ENCODE results near the gene CTNS. TPM values are rescaled to one million over a fixed set of nuclear protein-coding genes. Genes with fewer than 3 reads are reported as not detected.

Gene CTNS
- total RNA-seq, 1 experiment from 2014 or later: 7.1 TPM

DNA sequence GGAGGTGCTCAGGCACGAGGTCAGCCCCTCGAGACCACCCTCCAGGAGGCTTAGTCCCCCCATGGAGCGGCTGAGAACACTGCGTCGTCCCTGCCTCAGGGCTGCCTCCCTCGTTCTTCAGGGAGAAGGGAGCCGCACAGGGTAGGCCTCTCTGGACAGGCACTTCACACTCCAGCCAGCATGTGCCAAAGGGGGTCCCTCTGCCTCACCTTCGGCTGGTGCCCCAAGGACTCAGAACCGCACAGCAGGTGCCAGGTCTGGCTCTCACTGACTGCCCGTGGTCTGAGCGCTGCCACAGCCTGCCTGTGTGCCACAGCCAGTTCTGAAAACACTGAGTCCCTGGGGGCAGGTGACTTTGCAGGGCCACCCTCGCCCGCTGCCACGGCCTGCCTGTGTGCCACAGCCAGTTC is 52.3 kb downstream of the CTNS start:
- H3K9me3 Mint-ChIP-seq (ENCODE audit: unreplicated experiment): no peaks in the 10 kb centered on the region
- H3K4me1 Mint-ChIP-seq (ENCODE audit: insufficient read depth, unreplicated experiment): no peaks in the 10 kb centered on the region
- H3K36me3 Mint-ChIP-seq (ENCODE audit: insufficient read depth, unreplicated experiment): no peaks in the 10 kb centered on the region
- TF ChIP-seq, protein P1, sequence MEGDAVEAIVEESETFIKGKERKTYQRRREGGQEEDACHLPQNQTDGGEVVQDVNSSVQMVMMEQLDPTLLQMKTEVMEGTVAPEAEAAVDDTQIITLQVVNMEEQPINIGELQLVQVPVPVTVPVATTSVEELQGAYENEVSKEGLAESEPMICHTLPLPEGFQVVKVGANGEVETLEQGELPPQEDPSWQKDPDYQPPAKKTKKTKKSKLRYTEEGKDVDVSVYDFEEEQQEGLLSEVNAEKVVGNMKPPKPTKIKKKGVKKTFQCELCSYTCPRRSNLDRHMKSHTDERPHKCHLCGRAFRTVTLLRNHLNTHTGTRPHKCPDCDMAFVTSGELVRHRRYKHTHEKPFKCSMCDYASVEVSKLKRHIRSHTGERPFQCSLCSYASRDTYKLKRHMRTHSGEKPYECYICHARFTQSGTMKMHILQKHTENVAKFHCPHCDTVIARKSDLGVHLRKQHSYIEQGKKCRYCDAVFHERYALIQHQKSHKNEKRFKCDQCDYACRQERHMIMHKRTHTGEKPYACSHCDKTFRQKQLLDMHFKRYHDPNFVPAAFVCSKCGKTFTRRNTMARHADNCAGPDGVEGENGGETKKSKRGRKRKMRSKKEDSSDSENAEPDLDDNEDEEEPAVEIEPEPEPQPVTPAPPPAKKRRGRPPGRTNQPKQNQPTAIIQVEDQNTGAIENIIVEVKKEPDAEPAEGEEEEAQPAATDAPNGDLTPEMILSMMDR (IDR thresholded peaks at IDR 0.05; ENCODE audit: unreplicated experiment): no peak
- POLR2A ChIA-PET: no interaction called here
- H3K27ac Mint-ChIP-seq (ENCODE audit: low read depth, unreplicated experiment): no peak overlapping the region
- no peaks in the 10 kb centered on the region for H3K27me3 Mint-ChIP-seq (ENCODE audit: insufficient read depth, unreplicated experiment)
- intact Hi-C loops (cut with micrococcal nuclease): no loop called here
- BruUV-seq (replicated peaks): no TSS peak
- CTCF ChIA-PET: no interaction called here
- H3K4me3 Mint-ChIP-seq (ENCODE audit: unreplicated experiment): no peak overlapping the region
- no peak for DNase-seq (ENCODE audit: unreplicated experiment)

DNA sequence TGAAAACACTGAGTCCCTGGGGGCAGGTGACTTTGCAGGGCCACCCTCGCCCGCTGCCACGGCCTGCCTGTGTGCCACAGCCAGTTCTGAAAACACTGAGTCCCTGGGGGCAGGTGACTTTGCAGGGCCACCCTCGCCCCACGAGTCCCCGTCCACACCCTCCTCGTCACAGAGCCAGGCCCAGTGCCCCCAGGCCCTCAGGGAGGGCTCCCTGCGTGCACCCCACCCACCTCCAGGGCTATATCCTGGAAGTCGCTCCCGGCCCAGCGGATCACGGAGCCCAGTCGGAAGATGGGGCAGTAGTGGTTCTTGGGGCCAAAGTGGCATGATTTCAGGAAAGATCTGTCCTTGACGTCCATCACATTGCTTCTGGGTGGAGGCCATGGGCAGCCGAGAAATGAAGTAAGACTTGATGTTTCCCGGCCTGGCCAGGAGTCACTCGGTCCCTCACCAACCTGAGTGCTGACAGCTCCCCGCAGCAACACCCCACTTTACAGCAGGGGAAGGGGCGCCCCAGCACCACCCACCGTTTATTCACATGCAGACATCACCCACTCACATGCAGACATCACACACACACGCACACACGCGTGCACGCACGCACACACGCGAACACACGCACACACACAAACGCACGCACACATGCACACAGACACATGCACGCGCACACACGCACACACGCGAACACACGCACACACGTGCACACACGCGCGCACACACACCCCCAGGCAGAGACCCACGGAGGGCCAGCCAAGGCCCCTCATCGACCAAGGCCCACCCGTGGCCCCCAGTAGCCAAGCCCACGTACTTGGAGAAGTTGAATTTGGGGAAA is 52.9 kb downstream of the CTNS start:
- DNase-seq (ENCODE audit: unreplicated experiment): no peak
- H3K27ac Mint-ChIP-seq (ENCODE audit: low read depth, unreplicated experiment): no peak overlapping the region
- no TSS peak for BruUV-seq (replicated peaks)
- no peaks in the 10 kb centered on the region for H3K4me1 Mint-ChIP-seq (ENCODE audit: insufficient read depth, unreplicated experiment)
- POLR2A ChIA-PET: no interaction called here
- no peak overlapping the region for H3K4me3 Mint-ChIP-seq (ENCODE audit: unreplicated experiment)
- H3K36me3 Mint-ChIP-seq (ENCODE audit: insufficient read depth, unreplicated experiment): no peaks in the 10 kb centered on the region
- CTCF ChIA-PET: no interaction called here
- intact Hi-C loops (cut with micrococcal nuclease): no loop called here
- no peaks in the 10 kb centered on the region for H3K9me3 Mint-ChIP-seq (ENCODE audit: unreplicated experiment)
- H3K27me3 Mint-ChIP-seq (ENCODE audit: insufficient read depth, unreplicated experiment): no peaks in the 10 kb centered on the region
- TF ChIP-seq, protein P1 (IDR thresholded peaks at IDR 0.05; ENCODE audit: unreplicated experiment): no peak

- POLR2A ChIA-PET: no interaction called here
- intact Hi-C loops (cut with micrococcal nuclease): no loop called here
Measured at GRCh38 chr17:3690094-3690715, 53.6 kb downstream of the CTNS start.

DNA sequence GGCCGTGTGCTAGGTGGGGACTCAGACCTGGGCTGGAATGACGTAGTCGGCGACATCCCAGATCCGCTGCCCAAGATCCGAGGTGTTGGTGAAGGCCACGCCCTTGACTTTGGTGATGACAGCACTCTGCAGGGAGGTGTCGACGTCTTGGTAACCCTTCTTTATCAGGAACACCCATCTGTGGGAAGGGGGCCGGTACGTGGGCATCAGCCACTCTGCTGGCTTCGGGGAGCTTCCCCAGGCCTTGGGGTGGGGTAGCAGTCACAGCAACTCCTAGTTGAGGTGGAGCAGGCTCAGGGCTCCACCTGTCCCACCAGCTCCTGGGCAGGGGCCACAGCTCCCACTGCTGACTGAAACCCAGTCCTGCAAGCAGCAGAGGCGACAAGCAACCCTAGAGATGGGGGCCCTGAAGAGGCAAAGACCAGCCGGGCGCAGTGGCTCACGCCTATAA is 55.1 kb downstream of the CTNS start:
- intact Hi-C loops (cut with micrococcal nuclease): no loop called here
- ChIA-PET CTCF (interaction anchor here (0.6 to 1.2 kb wide), 3 partner anchors 9 to 30 kb away, joined by 3 to 7 read pairs (median 5); no protein-coding TSS in a partner anchor), POLR2A (interaction anchor here (0.7 kb wide), 1 partner anchor 11 kb away, joined by 5 read pairs; no protein-coding TSS in a partner anchor)
- DNase-seq (ENCODE audit: unreplicated experiment): no peak
- no peak overlapping the region for H3K27ac Mint-ChIP-seq (ENCODE audit: low read depth, unreplicated experiment)
- TF ChIP-seq, protein P1 (IDR thresholded peaks at IDR 0.05; ENCODE audit: unreplicated experiment): no peak
- H3K36me3 Mint-ChIP-seq (ENCODE audit: insufficient read depth, unreplicated experiment): no peaks in the 10 kb centered on the region
- no peaks in the 10 kb centered on the region for H3K4me1 Mint-ChIP-seq (ENCODE audit: insufficient read depth, unreplicated experiment)
- H3K27me3 Mint-ChIP-seq (ENCODE audit: insufficient read depth, unreplicated experiment): no peaks in the 10 kb centered on the region
- no peaks in the 10 kb centered on the region for H3K9me3 Mint-ChIP-seq (ENCODE audit: unreplicated experiment)
- no peak overlapping the region for H3K4me3 Mint-ChIP-seq (ENCODE audit: unreplicated experiment)
- BruUV-seq (replicated peaks): no TSS peak

More at GRCh38 chr17:3690094-3690715, 53.6 kb downstream of the CTNS start:
- no peaks in the 10 kb centered on the region for H3K27me3 Mint-ChIP-seq (ENCODE audit: insufficient read depth, unreplicated experiment)
- DNase-seq (ENCODE audit: unreplicated experiment): no peak
- H3K9me3 Mint-ChIP-seq (ENCODE audit: unreplicated experiment): no peaks in the 10 kb centered on the region
- no peak overlapping the region for H3K27ac Mint-ChIP-seq (ENCODE audit: low read depth, unreplicated experiment)
- no TSS peak for BruUV-seq (replicated peaks)
- H3K4me1 Mint-ChIP-seq (ENCODE audit: insufficient read depth, unreplicated experiment): no peaks in the 10 kb centered on the region
- CTCF ChIA-PET: no interaction called here
- H3K4me3 Mint-ChIP-seq (ENCODE audit: unreplicated experiment): no peak overlapping the region
- TF ChIP-seq, protein P1 (IDR thresholded peaks at IDR 0.05; ENCODE audit: unreplicated experiment): no peak
- H3K36me3 Mint-ChIP-seq (ENCODE audit: insufficient read depth, unreplicated experiment): no peaks in the 10 kb centered on the region

All from MCF 10A (cell line).